GM21576 (cell line): ENCODE measurements around the gene COL7A1.

ENCODE experiments used
- ATAC-seq: cut with Tn5 transposase; IDR thresholded peaks from one replicate; pipeline ENCODE4 v1.9.1; 2021; ENCODE audit warnings: mild to moderate bottlenecking, moderate library complexity; ENCODE audit not compliant: unreplicated experiment

COL7A1 gene

DNA sequence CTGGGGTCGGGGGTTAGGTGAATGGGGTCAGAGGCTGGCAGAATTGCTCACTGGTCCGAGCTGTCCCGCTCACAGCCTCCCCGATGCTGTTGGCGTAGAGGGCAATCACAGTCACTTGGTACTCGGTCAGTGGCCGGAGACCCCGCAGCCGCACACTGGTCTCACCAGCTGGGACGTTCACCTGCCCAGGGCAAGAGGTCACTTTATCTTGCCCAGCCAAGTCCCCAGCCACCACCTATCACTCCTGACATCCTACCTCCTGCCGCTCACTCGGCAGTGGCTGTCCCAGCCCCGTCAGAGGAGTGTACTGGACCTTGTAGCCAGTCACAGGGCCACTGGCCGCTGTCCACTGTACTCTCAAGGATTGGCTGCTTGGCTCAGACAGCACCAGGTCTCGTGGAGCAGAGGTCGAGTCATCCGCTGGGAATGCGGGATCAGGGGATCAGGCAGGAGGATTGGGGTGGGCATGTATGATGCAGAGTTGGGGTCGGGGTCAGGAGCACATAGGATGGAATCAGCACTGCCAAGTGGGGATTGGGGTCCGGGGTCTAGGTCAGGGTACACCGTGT is 2.5 kb downstream of the COL7A1 start:
- no peak for ATAC-seq

DNA sequence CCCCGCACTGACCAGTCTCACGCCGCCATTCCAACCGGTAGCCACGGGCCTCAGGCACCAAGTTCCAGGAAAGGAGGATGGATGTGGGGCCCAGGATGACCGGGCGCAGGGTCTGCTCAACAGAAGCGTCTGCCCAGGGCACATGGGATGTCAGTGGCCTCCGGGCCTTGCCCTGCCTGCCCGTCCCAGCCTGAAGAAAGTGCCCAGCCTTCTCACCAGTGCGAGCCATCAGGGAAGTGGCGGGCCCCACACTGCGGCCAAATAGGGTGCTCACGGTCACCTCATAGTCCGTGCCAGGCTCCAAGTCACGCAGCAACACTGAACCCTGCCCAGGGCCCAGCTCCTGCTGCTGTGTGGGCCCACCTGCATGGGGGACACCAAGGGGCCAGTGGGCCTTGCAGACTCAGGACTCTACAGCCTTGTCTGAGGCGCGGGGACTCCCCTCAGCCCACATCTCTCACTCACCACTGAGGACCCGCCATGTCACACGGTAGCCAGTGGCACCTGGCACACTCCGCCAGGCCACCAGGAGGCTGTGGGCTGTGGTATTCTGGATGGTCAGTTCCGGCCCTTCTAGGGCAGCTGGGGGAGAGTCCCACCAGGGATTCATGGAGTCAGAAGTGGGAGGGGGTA is 3.1 kb downstream of the COL7A1 start:
- ATAC-seq = no peak

DNA sequence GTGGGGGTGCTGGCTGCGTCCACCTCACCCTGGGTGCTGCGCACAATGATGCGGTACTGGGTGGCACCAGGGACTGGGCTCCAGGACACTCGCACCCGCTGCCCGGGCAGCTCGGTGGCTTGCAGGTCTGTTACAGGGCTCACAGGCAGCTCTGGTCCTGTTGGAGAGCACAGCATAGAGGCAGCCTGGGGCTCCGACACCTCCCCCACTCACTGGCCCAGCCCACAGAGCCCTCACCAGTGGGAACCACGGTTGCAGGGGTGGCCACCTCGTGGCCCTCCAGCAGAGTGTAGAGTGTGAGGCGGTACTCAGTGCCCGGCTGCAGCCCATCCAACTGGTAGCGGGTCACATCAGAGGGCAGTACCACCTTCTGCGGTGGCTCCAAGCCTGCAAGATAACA is 3.7 kb downstream of the COL7A1 start:
- no peak for ATAC-seq

DNA sequence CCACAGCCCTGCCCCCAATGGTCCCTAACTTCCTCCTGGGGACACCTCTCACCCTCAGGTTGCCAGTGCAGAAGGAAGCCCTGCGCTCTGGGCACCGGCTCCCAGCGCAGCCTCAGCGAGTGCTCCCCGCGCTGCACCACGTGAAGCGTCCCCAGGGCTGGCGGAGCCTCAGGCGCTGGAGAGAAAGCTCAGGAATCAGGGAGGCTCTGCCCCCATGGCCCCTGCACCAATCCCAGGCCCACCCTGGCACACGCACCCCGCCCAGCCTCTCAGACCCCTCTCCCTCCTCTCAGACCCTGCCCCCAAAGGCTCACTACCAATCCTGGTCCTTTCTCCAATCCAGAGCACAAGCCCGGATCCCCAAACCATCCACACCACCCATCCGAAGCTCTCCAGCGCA is 6.9 kb downstream of the COL7A1 start:
- no peak for ATAC-seq

DNA sequence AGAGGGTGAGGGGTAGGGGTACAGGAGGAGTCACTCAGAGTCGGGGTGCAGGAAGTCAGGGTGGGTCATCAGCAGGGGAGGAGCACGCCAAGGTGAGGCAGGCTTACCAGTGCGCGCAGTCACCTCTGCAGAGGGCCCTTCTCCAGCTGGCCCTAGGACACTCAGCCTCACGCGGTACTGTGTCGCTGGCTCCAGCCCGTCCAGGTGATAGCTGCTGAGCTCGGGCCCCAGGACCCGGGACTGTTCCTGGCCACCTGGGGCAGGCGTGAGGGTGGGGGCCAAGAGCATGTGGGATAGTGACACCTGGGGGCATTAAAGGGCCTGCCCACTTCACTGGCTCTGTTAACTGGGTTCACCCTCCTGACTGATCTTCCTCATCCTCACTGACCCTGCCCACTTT is 7.4 kb downstream of the COL7A1 start:
- ATAC-seq = no peak

DNA sequence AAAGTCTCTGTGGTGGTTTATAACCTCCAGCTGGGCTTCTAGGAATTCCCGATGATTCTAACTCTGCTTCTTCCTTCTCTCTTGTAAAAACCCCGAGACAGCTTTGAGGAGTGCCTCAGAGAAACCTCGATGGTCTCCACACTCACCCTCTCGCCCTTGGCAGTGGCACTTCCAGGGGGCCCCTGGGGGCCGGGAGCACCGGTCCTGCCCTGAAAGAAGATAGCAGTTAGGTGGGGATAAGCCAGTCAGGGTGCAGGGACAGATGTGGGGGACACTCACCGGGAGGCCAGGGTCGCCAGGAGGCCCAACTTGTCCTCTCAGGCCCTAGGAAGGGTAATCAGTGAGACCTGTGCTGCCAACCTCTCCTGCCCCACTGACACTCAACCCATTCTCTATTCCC is 9.7 kb downstream of the COL7A1 start:
- ATAC-seq = no peak

DNA sequence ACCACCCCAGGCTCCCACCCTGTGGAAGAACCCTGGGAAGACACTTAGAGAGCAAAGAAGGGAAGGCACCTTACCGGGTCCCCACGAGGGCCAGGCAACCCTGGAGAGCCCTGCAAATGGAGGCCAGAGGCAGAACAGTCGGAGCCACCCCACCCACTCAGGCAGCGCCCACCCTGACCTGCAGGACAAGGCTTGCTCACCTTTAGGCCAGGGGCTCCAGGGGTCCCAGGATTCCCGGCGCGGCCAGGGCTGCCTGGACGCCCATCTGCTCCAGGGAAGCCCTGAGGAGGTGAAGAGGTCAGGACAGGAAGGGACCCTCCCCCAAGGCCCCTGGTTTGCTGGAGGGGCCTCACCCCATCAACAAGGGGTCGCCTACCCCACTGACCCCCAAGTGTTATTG is 10.3 kb downstream of the COL7A1 start:
- no peak for ATAC-seq

DNA sequence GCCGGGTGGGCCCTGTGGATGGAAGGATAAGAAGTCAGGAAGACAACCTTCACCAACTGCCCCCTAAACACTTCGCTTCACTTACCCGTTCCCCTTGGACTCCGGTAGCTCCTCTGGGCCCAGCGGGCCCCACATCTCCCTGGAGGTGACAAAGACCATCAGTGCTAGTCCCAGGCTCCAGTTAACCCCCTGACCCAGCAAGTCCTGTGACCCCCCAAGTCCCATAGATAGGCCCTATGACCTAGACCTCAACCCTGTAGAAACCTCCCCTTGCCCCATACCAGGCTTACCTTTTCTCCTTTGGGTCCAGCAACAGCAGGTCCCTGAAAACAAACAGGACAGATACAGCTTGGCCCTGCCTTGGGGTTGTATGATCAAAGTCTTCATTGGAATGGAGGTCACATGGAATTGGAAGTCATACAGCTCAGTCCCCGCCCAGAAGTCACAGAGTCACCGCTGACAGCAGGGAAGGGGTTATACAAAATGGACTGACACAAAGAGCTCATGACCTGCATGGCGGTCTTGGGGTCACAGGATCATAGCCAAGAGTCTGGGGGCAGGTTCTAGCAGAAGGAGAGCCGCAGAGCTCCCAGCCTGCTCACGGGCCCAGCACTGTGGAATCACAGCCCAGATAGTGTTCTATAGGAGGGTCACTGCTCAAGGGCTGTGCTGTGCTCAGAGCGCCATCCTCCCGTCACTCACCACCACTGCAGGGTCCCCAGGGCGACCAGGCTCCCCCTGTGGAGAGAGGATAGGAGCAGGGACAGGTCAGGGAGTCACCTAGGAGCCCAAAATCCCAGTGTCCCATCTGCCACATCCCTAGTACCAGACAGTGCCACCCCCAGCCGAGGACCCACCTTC is 13.3 kb downstream of the COL7A1 start:
- ATAC-seq = no peak

DNA sequence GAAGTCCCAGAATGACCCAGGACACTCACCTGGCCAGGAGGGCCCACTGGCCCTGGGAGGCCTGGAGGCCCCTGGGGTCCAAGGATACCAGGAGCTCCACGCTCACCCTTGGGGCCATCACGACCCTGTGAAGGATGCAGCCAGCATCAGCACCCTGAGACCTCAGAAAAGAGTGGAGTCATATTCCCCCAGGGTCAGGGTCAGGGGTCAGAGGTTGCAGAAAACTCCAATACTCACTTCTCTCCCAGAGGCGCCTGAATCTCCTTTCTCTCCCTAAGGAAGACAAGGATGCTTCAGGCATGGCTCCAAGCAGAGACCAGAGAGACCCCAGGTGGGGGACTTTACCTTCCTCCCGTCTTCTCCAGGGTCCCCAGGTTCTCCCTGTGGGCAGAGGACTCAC is 18.5 kb downstream of the COL7A1 start:
- no peak for ATAC-seq

DNA sequence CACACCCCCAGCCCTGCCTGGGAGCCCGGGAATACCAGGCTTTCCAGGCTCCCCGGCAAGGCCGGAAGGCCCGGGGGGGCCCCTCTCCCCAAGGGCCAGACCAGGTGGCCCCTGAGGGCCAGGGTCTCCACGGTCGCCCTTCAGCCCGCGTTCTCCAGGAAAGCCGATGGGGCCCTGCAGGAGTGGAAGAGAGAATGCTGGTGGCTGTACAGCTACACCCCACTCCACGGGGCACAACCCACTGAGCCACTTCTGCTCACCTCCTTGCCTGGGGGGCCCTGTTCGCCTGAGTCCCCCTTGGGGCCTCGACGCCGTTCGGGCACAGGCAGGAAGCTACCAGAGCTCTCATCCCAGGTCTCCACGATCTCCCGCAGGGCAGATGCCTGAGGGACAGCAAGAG is 19.8 kb downstream of the COL7A1 start:
- ATAC-seq = no peak

DNA sequence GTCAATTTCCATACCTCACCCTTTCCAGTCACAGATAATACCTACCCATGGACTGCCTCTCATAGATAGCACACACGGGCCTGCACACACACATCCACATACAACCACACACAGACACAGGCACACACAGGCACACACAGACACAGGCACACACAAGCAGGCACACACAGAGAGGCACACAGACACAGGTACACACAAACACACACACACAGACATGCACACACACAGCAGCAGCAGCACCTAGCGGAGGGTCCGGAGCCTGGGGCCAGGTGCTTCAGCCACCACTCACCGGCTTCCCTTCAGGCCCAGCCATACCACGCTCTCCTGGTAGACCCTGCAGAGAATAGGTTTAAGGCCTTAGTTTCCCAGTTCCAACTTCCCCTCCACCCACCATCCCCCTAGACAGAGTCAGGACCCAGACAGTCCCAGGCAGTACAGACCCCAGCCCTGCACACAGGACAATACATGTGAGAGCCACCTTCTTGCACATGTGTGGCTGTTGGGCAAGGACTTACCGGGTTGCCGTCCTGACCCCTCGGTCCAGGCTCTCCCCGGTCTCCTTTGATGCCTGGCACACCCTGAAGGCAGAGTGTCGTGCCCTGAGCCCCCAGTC is 21.1 kb downstream of the COL7A1 start:
- no peak for ATAC-seq

DNA sequence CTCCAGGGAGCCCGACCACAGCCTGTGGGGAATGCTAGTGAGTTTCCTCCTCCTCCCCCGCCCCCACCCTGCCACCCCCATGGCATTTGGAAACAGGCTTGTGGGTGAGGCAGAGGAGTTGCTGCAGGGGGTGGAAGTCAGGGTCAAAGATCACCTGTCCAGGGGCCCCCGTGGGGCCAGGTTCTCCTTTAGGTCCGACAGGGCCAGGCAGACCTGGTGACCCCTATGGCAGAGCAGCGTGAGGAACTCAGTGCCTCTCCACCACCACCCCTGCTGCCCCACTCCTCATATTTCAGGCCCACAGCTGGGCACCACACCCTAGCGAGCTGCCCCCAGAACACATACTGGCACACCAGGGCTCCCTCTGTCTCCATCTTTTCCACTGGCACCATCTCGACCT is 22.6 kb downstream of the COL7A1 start:
- ATAC-seq = no peak

DNA sequence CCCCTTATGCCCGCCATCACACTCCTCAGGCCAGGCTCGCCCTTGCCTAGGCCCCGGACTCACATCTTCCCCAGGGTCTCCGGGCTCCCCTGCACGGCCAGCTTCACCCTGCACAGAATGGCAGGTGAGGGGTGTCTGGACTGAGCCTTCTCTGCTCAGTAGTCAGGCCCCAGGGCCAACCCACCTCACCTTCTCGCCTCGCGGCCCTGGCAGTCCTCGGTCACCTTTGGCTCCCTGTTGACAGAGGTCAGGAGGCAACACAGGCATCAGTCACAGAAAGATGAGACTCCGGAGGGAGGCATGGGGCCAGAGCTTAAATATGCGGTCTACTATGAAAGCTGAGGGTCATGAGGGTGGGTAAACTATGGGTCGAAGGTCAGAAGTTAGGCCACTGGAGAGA is 23.2 kb downstream of the COL7A1 start:
- no peak for ATAC-seq

DNA sequence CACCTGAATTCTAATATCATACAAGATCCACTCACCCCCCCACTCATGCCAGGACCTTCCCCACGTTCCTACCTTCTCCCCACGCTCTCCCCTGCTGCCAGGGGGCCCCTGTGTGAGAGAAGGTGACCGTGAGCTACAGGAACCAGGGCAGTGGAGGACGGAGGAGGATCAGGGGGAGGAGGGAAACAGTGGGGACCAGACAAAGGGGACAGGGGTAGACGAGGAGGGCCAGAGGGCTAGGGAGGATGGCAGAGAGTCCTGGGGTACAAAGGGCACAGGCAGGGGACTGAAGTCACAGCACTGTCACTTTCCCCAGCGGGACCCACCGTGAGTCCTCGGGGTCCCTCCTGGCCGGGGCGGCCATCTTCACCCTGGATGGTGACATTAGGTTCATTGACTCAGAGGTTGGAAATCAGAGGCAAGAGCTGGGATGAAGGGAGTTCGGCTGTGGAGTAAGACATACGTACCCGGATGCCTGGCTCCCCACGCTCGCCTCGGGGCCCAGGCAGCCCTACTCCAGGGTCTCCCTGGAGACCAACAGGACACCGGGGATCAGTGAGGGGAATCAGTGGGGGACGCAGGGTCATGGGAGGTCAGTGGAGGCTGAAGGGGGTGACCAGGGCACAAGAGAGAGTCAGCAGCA is 25.2 kb downstream of the COL7A1 start:
- no peak for ATAC-seq

DNA sequence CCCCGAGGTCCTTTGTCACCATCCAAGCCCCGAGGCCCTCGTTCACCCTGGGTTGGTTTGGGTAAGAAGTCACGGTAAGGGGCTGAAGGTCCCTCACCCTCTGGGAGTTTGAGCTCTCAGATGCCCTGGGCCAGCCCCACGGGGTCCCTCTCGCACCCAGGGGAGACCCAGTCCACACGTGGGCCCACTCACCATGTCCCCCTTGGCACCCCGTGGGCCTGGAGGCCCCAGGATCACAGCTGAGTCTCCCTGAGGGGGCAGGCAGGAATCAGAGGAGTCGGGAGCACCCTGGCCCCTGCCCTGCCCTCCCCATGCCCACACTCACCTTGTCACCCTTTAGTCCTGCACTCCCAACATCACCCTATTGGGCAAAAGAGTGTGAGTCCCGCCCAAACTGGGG is 25.7 kb downstream of the COL7A1 start:
- no peak for ATAC-seq

DNA sequence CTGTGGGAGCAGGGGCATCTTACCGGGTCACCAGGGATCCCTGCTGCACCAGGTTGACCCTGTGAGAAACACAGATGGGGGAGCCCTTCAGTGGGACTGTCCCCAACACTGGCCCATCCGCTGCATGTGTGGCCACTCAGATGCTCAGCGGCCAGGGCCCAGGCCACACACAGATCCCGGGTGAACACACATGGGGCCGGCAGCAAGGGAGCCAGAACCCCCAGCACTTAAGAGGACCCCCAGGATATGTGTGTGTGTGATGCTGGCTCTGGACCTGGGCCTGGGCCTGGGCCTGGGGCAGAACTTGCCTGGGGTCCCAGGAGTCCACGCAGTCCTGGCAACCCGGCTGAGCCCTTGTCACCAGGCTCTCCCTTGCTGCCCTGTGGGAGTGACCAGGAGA is 26.7 kb downstream of the COL7A1 start:
- no peak for ATAC-seq

DNA sequence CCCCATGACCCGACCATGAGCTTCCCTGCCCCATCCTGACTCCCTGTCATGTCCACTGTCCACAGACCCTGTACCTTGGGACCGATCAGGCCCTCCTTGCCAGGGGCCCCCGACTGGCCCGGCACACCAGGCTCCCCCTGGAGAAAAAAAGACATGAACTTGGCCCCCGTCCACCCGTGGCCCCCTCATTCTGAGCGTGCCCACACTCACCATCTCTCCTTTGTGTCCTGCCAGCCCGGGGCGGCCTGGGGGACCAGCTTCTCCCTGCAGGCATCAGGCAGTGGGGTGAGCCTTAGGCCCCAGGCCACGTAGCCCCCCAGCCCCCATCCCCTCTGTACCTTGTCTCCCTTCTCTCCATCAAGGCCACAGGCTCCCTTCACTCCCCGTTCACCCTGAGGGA is 27.6 kb downstream of the COL7A1 start:
- ATAC-seq = no peak

DNA sequence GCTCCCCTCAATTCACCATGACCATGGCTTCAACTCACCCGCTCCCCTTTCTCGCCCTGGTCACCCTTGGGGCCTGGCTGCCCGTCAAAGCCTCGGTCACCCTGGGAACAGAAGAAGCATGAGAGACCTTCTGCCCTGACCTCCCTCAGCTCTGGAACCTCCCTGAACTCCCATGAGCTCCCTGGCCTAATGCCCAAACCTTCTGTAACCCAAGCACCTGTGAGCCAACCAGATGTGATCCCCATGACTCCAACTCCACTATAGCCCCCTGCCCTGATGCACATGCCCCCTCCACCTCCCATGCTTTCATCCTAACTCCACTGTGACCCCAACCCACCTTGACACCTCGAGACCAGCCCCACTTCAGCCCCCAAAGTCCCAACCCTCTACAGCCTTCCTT is 28.0 kb downstream of the COL7A1 start:
- no peak for ATAC-seq

DNA sequence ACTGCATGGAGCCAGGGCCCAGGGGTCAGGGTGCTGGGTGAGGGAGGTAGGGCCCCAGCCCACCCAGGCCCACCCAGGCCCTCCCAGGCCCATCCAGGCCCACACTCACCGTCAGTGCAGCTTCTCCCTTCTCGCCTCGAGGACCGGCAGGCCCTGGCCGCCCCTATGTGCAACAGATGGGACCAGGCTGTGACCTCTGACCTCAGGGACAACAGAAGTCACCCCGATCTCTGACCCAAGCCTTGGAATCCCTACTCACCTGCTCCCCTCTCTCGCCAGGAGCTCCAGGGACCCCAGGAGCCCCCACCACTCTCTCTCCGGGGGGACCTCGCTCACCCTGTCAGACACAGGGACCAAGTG is 28.7 kb downstream of the COL7A1 start:
- no peak for ATAC-seq

DNA sequence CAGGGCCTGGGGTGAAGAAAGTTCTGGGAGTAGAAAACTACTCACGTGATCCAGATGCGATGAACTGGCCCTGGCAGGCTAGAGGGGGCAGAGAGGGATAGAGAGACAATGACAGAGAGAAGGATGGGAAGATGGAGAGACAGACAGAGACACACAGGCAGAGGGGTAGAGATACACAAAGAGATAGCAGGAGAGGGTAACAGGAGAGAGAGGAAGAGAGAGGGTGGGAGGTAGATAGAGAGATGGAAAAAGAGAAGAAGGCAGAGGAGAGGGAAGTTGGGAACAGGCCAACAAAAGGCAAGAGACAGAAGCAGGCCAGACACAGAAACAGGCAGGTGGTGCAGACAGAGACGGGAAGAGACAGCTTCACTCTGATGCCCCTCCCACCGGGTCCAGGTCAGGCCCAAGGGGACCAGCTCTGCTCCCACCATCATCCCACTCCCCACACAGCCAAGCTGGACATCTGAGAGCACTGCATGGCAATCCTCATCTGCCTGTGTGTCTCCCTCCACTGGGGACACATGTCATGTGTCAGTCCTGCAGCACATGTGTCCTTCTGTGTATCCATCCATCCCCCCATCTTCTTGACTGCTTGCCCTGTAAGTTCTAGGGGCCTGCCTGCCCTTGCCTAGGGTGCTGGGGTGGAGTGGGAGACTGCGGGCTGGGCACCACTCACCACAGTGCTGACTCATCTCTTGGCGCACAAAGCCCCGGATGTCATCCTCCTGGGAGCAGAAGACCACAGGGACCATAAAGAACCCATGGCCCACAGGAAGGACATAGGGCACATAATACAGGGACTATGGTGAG is 29.3 kb downstream of the COL7A1 start:
- no peak for ATAC-seq

DNA sequence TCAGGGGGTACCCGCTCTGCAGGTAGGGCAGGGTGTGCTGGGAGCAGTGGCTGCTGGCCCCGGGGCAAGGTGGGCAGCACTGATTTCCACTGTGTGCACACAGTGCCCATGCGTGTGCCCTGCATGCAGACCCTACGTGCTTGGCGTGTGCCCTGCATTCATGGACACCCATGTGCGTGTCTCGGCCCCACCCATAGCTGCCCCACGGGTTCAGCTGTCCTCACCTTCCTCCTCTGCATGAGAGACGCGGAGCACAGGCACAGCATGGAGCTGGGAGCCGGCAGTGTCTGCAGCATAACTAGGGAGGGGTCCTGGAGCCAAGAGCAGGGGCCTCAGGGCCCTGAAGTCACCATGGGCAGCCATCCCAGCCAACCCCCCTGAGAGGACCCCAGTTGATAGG is 29.9 kb downstream of the COL7A1 start:
- ATAC-seq = no peak
